Kidney (tissue), 14 donors: ENCODE measurements around the gene PLCXD1. TPM values are rescaled to one million over a fixed set of nuclear protein-coding genes. Genes with fewer than 3 reads are reported as not detected.

Experiments used
- DNase-seq, 5 donors: peaks; one replicate each; pipeline ENCODE4 v3.0.0-alpha.2; 2013 to 2020
- FAIRE-seq: peaks from 2 replicates; lab custom pipeline; 2012; peaks lifted over from hg19 to GRCh38; lab: Jason Lieb, UNC
- H3K27ac ChIP-seq, 2 donors: one replicate each; pipeline ENCODE4 v1.7.0; 2013; ENCODE audit warnings: low read depth in 2 of 2, low read length in 2 of 2, inconsistent platforms in 1 of 2
- H3K27me3 ChIP-seq: one replicate; pipeline ENCODE4 v1.7.1; 2013; ENCODE audit warnings: low read length, inconsistent platforms; ENCODE audit not compliant: control insufficient read depth, insufficient read depth
- H3K36me3 ChIP-seq, 3 donors: one replicate each; pipeline versions ENCODE4 v1.7.0 to v1.7.1; 2013; ENCODE audit warnings: low read length in 3 of 3, control low read depth in 1 of 3, inconsistent platforms in 1 of 3; ENCODE audit not compliant: insufficient read depth in 3 of 3, control insufficient read depth in 2 of 3
- H3K4me1 ChIP-seq, 3 donors: one replicate each; pipeline versions ENCODE4 v1.7.0 to v1.7.1; 2013; ENCODE audit warnings: low read length in 3 of 3, inconsistent platforms in 1 of 3, low read depth in 1 of 3; ENCODE audit not compliant: control insufficient read depth in 2 of 3, insufficient read depth in 2 of 3
- H3K4me3 ChIP-seq, 3 donors: one replicate each; pipeline versions ENCODE4 v1.7.0 to v1.8.1; 2013; ENCODE audit warnings: low read length in 3 of 3, control low read depth in 1 of 3, inconsistent platforms in 1 of 3
- H3K9ac ChIP-seq, 3 donors: one replicate each; pipeline versions ENCODE4 v1.7.0 to v1.7.1; 2013; ENCODE audit warnings: low read length in 3 of 3, control low read depth in 1 of 3, inconsistent platforms in 1 of 3
- H3K9me3 ChIP-seq, 3 donors: one replicate each; pipeline versions ENCODE4 v1.7.0 to v1.7.1; 2013; ENCODE audit warnings: low read length in 3 of 3, control low read depth in 1 of 3, inconsistent platforms in 1 of 3; ENCODE audit not compliant: control insufficient read depth in 2 of 3, insufficient read depth in 1 of 3
- intact Hi-C: fragments of 100-400 bp; cut with DNase I; formaldehyde crosslinking; loops from one replicate; pipeline ENCODE4 v1.11.1; 2022
- polyA plus RNA-seq: library from polyadenylated mRNA; stranded (reverse); fragments of 350-450 nt; fragmentation: Illumina TruSeq; extraction: RNeasy Lipid Tissue Mini Kit (QIAGEN cat#74804); gene quantifications from one replicate; pipeline ENCODE4 v1.2.3, GENCODE V29; 2014; ENCODE audit warnings: low read depth, low replicate concordance; ENCODE audit not compliant: insufficient read depth
- total RNA-seq: library from RNA; stranded (reverse); fragmentation: NEBNext Ultra II Directional; extraction: Animal tissue kit (Norgen Biotek cat#: 25700); gene quantifications from one replicate; pipeline ENCODE4 v1.2.1, GENCODE V29; 2021
- TF ChIP-seq, protein P1 (sequence below): IDR thresholded peaks from 3 replicates; pipeline ENCODE4 v1.5.1; 2012; ENCODE audit warnings: mild to moderate bottlenecking, moderate library complexity, borderline replicate concordance; ENCODE audit not compliant: insufficient read depth; ENCODE audit errors: extremely low read depth
- donor health status: control.
- donor health status: control.
- donor health status: control.
- donor health status: control.
- donor health status: control.
- donor health status: DM: yes; HTN: yes; CAD: no.
- donor health status: Normal renal cell carcinoma (clear cell type).

Gene PLCXD1
- total and polyA plus RNA-seq, 2 donors from 2014 or later = 4.9 to 11.0 TPM

DNA sequence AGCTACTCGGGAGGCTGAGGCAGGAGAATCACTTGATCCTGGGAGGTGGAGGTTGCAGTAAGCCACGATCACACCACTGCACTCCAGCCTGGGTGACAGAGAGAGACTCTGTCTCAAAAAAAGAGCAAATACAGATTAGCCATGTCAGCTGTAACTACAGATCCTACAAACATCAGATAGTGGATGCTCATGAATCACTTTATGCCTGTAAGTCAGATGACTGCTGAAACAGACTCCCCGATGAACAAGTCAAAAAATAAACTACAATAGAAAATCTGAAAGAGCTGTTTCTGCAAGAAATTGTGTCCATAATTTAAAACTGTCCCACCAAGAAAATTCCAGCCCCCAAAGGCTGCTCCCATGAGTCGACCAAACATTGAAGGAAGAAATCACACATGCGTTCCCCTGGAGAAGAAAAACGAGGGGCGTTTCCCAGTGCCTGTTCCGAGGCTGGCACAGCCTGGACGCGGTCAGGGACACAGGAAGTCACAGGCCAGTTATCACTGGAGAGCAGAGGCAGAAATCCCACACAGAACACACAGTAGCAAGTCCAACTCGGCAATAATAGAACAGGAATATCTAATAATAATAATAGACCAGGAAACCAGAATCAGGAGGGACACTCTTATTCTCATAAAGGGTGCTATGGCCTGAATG is 67.4 kb downstream of the PLCXD1 start:
- Histone ChIP-seq H3K4me1 (no peaks in the 10 kb centered on the region), H3K27ac (no peak overlapping the region), H3K9ac (no peak overlapping the region), H3K27me3 (no peaks in the 10 kb centered on the region), H3K4me3 (no peak overlapping the region), H3K9me3 (no peaks in the 10 kb centered on the region), H3K36me3 (peaks cover 0 to 4% (median 0%) of the 10 kb centered on the region in 3 donors)
- no peak for DNase-seq
- TF ChIP-seq, protein P1, sequence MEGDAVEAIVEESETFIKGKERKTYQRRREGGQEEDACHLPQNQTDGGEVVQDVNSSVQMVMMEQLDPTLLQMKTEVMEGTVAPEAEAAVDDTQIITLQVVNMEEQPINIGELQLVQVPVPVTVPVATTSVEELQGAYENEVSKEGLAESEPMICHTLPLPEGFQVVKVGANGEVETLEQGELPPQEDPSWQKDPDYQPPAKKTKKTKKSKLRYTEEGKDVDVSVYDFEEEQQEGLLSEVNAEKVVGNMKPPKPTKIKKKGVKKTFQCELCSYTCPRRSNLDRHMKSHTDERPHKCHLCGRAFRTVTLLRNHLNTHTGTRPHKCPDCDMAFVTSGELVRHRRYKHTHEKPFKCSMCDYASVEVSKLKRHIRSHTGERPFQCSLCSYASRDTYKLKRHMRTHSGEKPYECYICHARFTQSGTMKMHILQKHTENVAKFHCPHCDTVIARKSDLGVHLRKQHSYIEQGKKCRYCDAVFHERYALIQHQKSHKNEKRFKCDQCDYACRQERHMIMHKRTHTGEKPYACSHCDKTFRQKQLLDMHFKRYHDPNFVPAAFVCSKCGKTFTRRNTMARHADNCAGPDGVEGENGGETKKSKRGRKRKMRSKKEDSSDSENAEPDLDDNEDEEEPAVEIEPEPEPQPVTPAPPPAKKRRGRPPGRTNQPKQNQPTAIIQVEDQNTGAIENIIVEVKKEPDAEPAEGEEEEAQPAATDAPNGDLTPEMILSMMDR = no peak
- no peak for FAIRE-seq
- intact Hi-C loops = no loop called here

DNA sequence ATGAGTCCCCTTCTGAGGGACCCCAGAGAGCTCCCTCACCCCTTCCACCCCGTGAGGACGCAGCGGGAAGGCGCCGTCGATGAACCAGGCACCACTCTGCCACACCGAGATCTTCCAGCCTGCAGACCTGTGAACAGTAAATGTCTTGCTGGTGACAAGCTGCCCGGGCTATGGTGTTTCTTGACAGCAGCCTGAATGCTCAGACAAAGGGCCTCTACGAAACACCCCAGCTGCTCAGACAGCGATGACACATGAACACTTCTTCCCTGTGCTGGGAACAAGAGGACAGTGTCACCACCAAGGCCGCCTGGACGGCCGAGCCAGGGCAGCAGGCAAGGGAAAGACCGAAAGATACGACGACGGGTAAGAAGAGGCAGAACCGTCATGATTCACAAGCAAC is 68.0 kb downstream of the PLCXD1 start:
- DNase-seq (peak in 1 of 5 donors; percentile 68), FAIRE-seq (no peak)
- Histone ChIP-seq H3K9me3 (no peaks in the 10 kb centered on the region), H3K36me3 (peaks cover 0 to 4% (median 0%) of the 10 kb centered on the region in 3 donors), H3K4me1 (no peaks in the 10 kb centered on the region), H3K27ac (no peak overlapping the region), H3K4me3 (no peak overlapping the region), H3K27me3 (no peaks in the 10 kb centered on the region), H3K9ac (no peak overlapping the region)
- intact Hi-C loops = no loop called here
- TF ChIP-seq, protein P1 = no peak

DNA sequence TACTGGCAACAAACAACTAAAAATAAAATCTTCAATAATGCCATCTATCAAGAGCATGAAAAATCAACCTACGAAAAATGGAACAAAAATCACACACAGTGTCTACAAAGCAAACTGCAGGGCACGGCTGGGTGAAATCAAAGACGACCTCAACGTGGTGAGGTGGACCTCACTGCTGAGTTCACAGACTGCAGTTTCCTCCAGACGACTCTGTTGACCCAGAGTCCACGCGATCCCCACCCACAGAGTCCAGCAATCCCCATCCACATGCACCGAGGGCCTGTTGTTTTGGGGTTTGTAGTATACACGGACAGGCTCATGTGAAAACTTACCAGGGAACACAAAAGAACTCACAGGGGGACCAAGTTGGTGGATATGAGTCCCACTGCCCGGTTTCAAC is 68.5 kb downstream of the PLCXD1 start:
- Histone ChIP-seq H3K9me3 (no peaks in the 10 kb centered on the region), H3K4me1 (no peaks in the 10 kb centered on the region), H3K9ac (no peak overlapping the region), H3K27ac (no peak overlapping the region), H3K36me3 (peaks cover 0 to 4% (median 0%) of the 10 kb centered on the region in 3 donors), H3K27me3 (no peaks in the 10 kb centered on the region), H3K4me3 (no peak overlapping the region)
- FAIRE-seq = no peak
- TF ChIP-seq, protein P1 = no peak
- DNase-seq = no peak
- intact Hi-C loops = no loop called here
